HFF-Myc (cell line): ENCODE measurements around the gene USP1.

Source experiments
- DNase-seq: peaks from one replicate; pipeline ENCODE4 v3.0.0-alpha.2; 2011; ENCODE audit warnings: low read depth; ENCODE audit errors: extremely low read depth
- H3K4me3 ChIP-seq: replicated peaks from 2 replicates; pipeline ENCODE4 v1.5.1; 2011; ENCODE audit warnings: low read depth, mild to moderate bottlenecking, control low read depth, low read length
- TF ChIP-seq, protein P1 (sequence below): IDR thresholded peaks from 2 replicates; pipeline ENCODE4 v1.5.1; 2012; ENCODE audit warnings: mild to moderate bottlenecking, low read depth, low read length, control low read depth; ENCODE audit errors: missing control alignments

The USP1 gene

DNA sequence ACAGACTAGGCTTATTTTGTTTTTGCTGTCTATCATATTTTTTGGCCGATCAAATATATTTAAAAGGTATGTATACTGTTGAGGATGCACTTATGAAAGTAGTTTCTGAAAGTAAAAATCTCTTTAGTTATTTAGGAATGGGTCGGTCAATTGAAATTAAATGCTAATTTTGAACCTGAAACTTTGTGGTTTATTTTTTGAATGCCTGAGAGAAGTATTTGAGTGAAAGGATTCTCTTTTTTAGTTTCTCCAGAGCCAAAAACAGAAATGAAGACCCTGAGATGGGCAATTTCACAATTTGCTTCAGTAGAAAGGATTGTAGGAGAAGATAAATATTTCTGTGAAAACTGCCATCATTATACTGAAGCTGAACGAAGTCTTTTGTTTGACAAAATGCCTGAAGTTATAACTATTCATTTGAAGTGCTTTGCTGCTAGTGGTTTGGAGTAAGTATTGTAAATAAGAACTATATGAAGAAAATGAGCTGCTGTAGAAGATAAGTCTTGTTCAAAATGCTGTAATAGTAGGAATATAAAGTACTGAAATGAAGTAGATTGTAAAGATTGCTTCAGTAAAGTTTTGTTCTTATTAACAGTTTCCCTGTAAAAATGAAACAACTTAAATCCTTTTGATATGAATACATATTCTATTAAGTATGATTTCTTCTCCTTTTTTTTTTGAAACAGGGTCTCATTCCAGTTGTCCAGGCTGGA lies 11.5 kb downstream of the USP1 start:
- TF ChIP-seq, protein P1, sequence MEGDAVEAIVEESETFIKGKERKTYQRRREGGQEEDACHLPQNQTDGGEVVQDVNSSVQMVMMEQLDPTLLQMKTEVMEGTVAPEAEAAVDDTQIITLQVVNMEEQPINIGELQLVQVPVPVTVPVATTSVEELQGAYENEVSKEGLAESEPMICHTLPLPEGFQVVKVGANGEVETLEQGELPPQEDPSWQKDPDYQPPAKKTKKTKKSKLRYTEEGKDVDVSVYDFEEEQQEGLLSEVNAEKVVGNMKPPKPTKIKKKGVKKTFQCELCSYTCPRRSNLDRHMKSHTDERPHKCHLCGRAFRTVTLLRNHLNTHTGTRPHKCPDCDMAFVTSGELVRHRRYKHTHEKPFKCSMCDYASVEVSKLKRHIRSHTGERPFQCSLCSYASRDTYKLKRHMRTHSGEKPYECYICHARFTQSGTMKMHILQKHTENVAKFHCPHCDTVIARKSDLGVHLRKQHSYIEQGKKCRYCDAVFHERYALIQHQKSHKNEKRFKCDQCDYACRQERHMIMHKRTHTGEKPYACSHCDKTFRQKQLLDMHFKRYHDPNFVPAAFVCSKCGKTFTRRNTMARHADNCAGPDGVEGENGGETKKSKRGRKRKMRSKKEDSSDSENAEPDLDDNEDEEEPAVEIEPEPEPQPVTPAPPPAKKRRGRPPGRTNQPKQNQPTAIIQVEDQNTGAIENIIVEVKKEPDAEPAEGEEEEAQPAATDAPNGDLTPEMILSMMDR: no peak
- DNase-seq: no peak
- H3K4me3 ChIP-seq: no peak overlapping the region

GRCh38 chr1:62450301-62450700 lies 13.5 kb downstream of the USP1 start:
- no peak overlapping the region for H3K4me3 ChIP-seq
- DNase-seq: no peak
- TF ChIP-seq, protein P1: no peak

DNA sequence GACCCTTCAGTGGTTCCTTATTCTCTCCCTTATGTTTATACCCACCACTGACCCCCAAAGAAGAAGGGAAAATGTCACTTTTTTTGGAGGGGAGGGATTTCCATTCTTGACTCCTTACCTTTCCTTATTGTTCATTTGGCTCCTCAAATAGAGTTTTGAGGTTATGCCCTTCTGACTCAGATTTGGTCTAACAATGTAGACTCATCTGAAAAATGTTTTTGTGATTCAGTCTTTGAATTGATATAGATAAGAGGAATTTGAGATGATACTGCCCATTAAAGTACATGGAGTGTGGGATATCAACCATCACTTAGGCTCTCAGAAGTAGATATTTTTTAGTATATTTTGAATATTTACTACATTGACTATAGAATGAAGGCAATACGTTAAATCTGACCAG lies 16.1 kb downstream of the USP1 start:
- TF ChIP-seq, protein P1: no peak
- no peak for DNase-seq
- no peak overlapping the region for H3K4me3 ChIP-seq

GRCh38 chr1:62457955-62458354 lies 21.1 kb downstream of the USP1 start:
- DNase-seq: no peak
- H3K4me3 ChIP-seq: no peak overlapping the region
- TF ChIP-seq, protein P1: no peak

- TF ChIP-seq, protein P1: no peak
- DNase-seq: no peak
Measured at GRCh38 chr1:62462370-62462769, 25.5 kb downstream of the USP1 start.

GRCh38 chr1:62467092-62467491 lies 30.2 kb downstream of the USP1 start:
- no peak for DNase-seq
- TF ChIP-seq, protein P1: no peak

More at GRCh38 chr1:62462370-62462769, 25.5 kb downstream of the USP1 start:
- H3K4me3 ChIP-seq: no peak overlapping the region

More at GRCh38 chr1:62467092-62467491, 30.2 kb downstream of the USP1 start:
- no peak overlapping the region for H3K4me3 ChIP-seq
